KBM-7 (cell line): ENCODE measurements around the gene MRI1.
A peak's percentile ranks its signal among the peaks of the same experiment; 100 is the strongest.
"Not testable (repeated sequence)": the region's sequence is repeated elsewhere in the genome, so short reads cannot be mapped to it uniquely, and the experiment has no call there.

Experiments
- DNase-seq: peaks from one replicate; pipeline ENCODE4 v3.0.0-alpha.2; 2015
- in situ Hi-C: fragments of 300-500 bp; cut with MboI; formaldehyde crosslinking; loops from 2 replicates; pipeline ENCODE4 v1.14.3; 2020; ENCODE audit warnings: low sequenced_read_pairs, low pct_unique_long_range_greater_than_20kb, mixed read lengths

The MRI1 gene

GRCh38 chr19:13783565-13784500 lies 19.5 kb downstream of the MRI1 start:
- in situ Hi-C loops = loop anchor here (10.0 kb wide), 1 partner anchor 61 kb away; no protein-coding TSS in a partner anchor
- no peak for DNase-seq

GRCh38 chr19:13784731-13785452 lies 20.6 kb downstream of the MRI1 start:
- DNase-seq = peak; percentile 73
- in situ Hi-C loops = loop anchor here (10.0 kb wide), 1 partner anchor 60 kb away; no protein-coding TSS in a partner anchor

- in situ Hi-C loops = loop anchor here (10.0 kb wide), 1 partner anchor 56 kb away; no protein-coding TSS in a partner anchor
- peak; percentile 80 for DNase-seq
These were observed 24.7 kb downstream of the MRI1 start for GRCh38 chr19:13788991-13789390.

GRCh38 chr19:13790354-13790753 lies 26.0 kb downstream of the MRI1 start:
- in situ Hi-C loops = no loop called here
- DNase-seq = peak; percentile 85

GRCh38 chr19:13793317-13793716 lies 29.0 kb downstream of the MRI1 start:
- in situ Hi-C loops, DNase-seq: not testable (repeated sequence)

GRCh38 chr19:13794398-13794756 lies 30.1 kb downstream of the MRI1 start:
- in situ Hi-C loops = no loop called here
- DNase-seq = peak; percentile 52

- in situ Hi-C loops = no loop called here
- peak; percentile 98 for DNase-seq
These were observed 30.7 kb downstream of the MRI1 start, which contains the start of gene ZSWIM4 for GRCh38 chr19:13794757-13795589. ZSWIM4 (plus strand) TSS chr19:13795443; CDS start chr19:13795649, 206 bp downstream.

- in situ Hi-C loops = no loop called here
- DNase-seq = no peak
These were observed 31.4 kb downstream of the MRI1 start for GRCh38 chr19:13795595-13796300.

- no peak for DNase-seq
- in situ Hi-C loops = no loop called here
These were observed 32.2 kb downstream of the MRI1 start for GRCh38 chr19:13796301-13797057.

GRCh38 chr19:13797058-13797440 lies 32.7 kb downstream of the MRI1 start:
- DNase-seq = no peak
- in situ Hi-C loops = no loop called here

- no peak for DNase-seq
- in situ Hi-C loops = no loop called here
These were observed 33.5 kb downstream of the MRI1 start for GRCh38 chr19:13797870-13798269.

GRCh38 chr19:13799669-13800068 lies 35.3 kb downstream of the MRI1 start:
- in situ Hi-C loops = no loop called here
- no peak for DNase-seq

GRCh38 chr19:13803038-13803437 lies 38.7 kb downstream of the MRI1 start:
- DNase-seq = no peak
- in situ Hi-C loops = no loop called here

- in situ Hi-C loops = no loop called here
- no peak for DNase-seq
These were observed 40.7 kb downstream of the MRI1 start for GRCh38 chr19:13804830-13805683.

- in situ Hi-C loops = no loop called here
- no peak for DNase-seq
These were observed 42.4 kb downstream of the MRI1 start for GRCh38 chr19:13806728-13807127.

- DNase-seq = no peak
- in situ Hi-C loops = no loop called here
These were observed 43.2 kb downstream of the MRI1 start for GRCh38 chr19:13807421-13808021.

- no peak for DNase-seq
- in situ Hi-C loops = no loop called here
These were observed 44.5 kb downstream of the MRI1 start for GRCh38 chr19:13808856-13809255.
